H1 (cell line): Measurements from ENCODE around the gene KBTBD3. TPM values are rescaled to one million over a fixed set of nuclear protein-coding genes. Genes with fewer than 3 reads are reported as not detected.

Experiments
- CTCF ChIA-PET: fragments of 300-600 bp; sonication (Branson Sonifier 250); formaldehyde crosslinking; loops from one replicate; lab custom pipeline; 2021; ENCODE audit not compliant: partially characterized antibody; lab: Charles Lee
- POLR2A ChIA-PET: fragments of 300-600 bp; sonication (Branson Sonifier 250); formaldehyde crosslinking; loops from one replicate; lab custom pipeline; 2021; ENCODE audit warnings: inconsistent platforms; ENCODE audit not compliant: partially characterized antibody; lab: Charles Lee
- DNase-seq, 2 experiments: peaks; one replicate each; pipeline versions ENCODE4 v3.0.0 to v3.0.0-alpha.2; 2010 to 2022; ENCODE audit warnings: low spot score in 2 of 2, low read depth in 1 of 2, mixed read lengths in 1 of 2
- FAIRE-seq: peaks from 2 replicates; lab custom pipeline; 2011; peaks lifted over from hg19 to GRCh38; lab: Jason Lieb, UNC
- H2AFZ ChIP-seq: 2 replicates; pipeline ENCODE4 v1.8.1; 2012; ENCODE audit warnings: low read length, inconsistent platforms
- H2AK5ac ChIP-seq: 2 replicates; pipeline ENCODE4 v1.6.1; 2013; ENCODE audit warnings: low read depth, low read length
- H2BK120ac ChIP-seq: replicated peaks from 2 replicates; pipeline ENCODE3; 2013; ENCODE audit warnings: low read depth, low read length, inconsistent platforms
- H2BK12ac ChIP-seq: 2 replicates; pipeline ENCODE4 v1.6.1; 2013; ENCODE audit warnings: low read depth, low read length
- H2BK15ac ChIP-seq: 2 replicates; pipeline ENCODE4 v1.6.1; 2013; ENCODE audit warnings: low read length
- H2BK20ac ChIP-seq: 2 replicates; pipeline ENCODE4 v1.6.1; 2013; ENCODE audit warnings: low read length
- H2BK5ac ChIP-seq: 2 replicates; pipeline ENCODE4 v1.6.1; 2013; ENCODE audit warnings: low read depth, low read length
- H3K14ac ChIP-seq: 2 replicates; pipeline ENCODE4 v1.6.1; 2013; ENCODE audit warnings: inconsistent platforms; ENCODE audit not compliant: insufficient read length
- H3K18ac ChIP-seq: 2 replicates; pipeline ENCODE4 v1.6.1; 2013; ENCODE audit warnings: low read length; ENCODE audit errors: extremely low read depth
- H3K23ac ChIP-seq: 2 replicates; pipeline ENCODE4 v1.6.1; 2013; ENCODE audit warnings: inconsistent platforms; ENCODE audit not compliant: insufficient read length
- H3K23me2 ChIP-seq: 2 replicates; pipeline ENCODE4 v1.6.1; 2013; ENCODE audit warnings: low read depth, low read length
- H3K27ac ChIP-seq: 2 replicates; pipeline ENCODE4 v1.6.1; 2011; ENCODE audit warnings: low read depth, low read length, inconsistent platforms
- H3K27me3 ChIP-seq, 4 experiments: replicated peaks in 1 of 4; 1 replicate in 1 of 4; 2 replicates in 3 of 4; pipeline versions ENCODE4 v1.6.1 to v1.8.1; 2011 to 2013; ENCODE audit warnings: low read length in 3 of 4, mild to moderate bottlenecking in 3 of 4, inconsistent platforms in 2 of 4, mixed read lengths in 2 of 4, moderate library complexity in 1 of 4; ENCODE audit not compliant: control insufficient read depth in 3 of 4, insufficient read depth in 3 of 4; ENCODE audit errors: extremely low read depth in 1 of 4
- H3K36me3 ChIP-seq, 4 experiments: 2 replicates each; pipeline versions ENCODE4 v1.6.1 to v1.8.1; 2011 to 2013; ENCODE audit warnings: mild to moderate bottlenecking in 4 of 4, low read length in 3 of 4, moderate library complexity in 2 of 4, control low read depth in 1 of 4, inconsistent platforms in 1 of 4; ENCODE audit not compliant: insufficient read depth in 4 of 4, control insufficient read depth in 2 of 4
- H3K4ac ChIP-seq: replicated peaks from 2 replicates; pipeline ENCODE3; 2013; ENCODE audit warnings: low read length, low read depth, mixed read lengths, inconsistent platforms; ENCODE audit not compliant: insufficient read length
- H3K4me1 ChIP-seq, 4 experiments: replicated peaks in 1 of 4; 1 replicate in 1 of 4; 2 replicates in 3 of 4; pipeline versions ENCODE4 v1.6.1 to v1.8.1; 2011 to 2013; ENCODE audit warnings: low read length in 3 of 4, inconsistent platforms in 2 of 4, mixed read lengths in 1 of 4; ENCODE audit not compliant: insufficient read depth in 4 of 4, control insufficient read depth in 3 of 4
- H3K4me2 ChIP-seq, 2 experiments: 2 replicates each; pipeline versions ENCODE4 v1.6.1 to v1.8.1; 2011 to 2013; ENCODE audit warnings: low read depth in 2 of 2, low read length in 2 of 2, control low read depth in 1 of 2, inconsistent platforms in 1 of 2, mild to moderate bottlenecking in 1 of 2; ENCODE audit not compliant: insufficient read depth in 1 of 2
- H3K4me3 ChIP-seq, 4 experiments: fragments of 200-600, 300-600 bp in 1 of 4; sonication (generic), shearing (Covaris generic), sonication (Bioruptor Twin) in 1 of 4; 2 replicates each; pipeline versions ENCODE4 v1.5.1 to v1.8.1; 2011 to 2016; ENCODE audit warnings: low read length in 4 of 4, low read depth in 3 of 4, control low read depth in 2 of 4, inconsistent platforms in 2 of 4, mild to moderate bottlenecking in 2 of 4, mixed read lengths in 1 of 4, moderate library complexity in 1 of 4; ENCODE audit not compliant: insufficient read depth in 2 of 4; ENCODE audit errors: extremely low read depth in 1 of 4
- H3K56ac ChIP-seq: replicated peaks from 2 replicates; pipeline ENCODE3; 2013; ENCODE audit warnings: low read depth, mild to moderate bottlenecking, mixed read lengths, low read length, inconsistent platforms; ENCODE audit not compliant: insufficient read length
- H3K79me1 ChIP-seq: 2 replicates; pipeline ENCODE4 v1.6.1; 2013; ENCODE audit warnings: low read depth, low read length, control low read depth
- H3K79me2 ChIP-seq, 2 experiments: 2 replicates each; pipeline versions ENCODE4 v1.6.1 to v1.8.1; 2012 to 2013; ENCODE audit warnings: low read length in 2 of 2, mild to moderate bottlenecking in 2 of 2, inconsistent platforms in 1 of 2; ENCODE audit not compliant: insufficient read depth in 2 of 2, control insufficient read depth in 1 of 2
- H3K9ac ChIP-seq, 4 experiments: replicated peaks in 1 of 4; 1 replicate in 1 of 4; 2 replicates in 3 of 4; pipeline versions ENCODE4 v1.6.1 to v1.8.1; 2011 to 2013; ENCODE audit warnings: low read depth in 3 of 4, low read length in 3 of 4, control low read depth in 2 of 4, mild to moderate bottlenecking in 2 of 4, moderate library complexity in 2 of 4, inconsistent platforms in 1 of 4; ENCODE audit errors: extremely low read depth in 1 of 4
- H3K9me3 ChIP-seq, 2 experiments: 2 replicates each; pipeline versions ENCODE4 v1.6.1 to v1.8.1; 2012 to 2013; ENCODE audit warnings: mild to moderate bottlenecking in 2 of 2, moderate library complexity in 2 of 2, control low read depth in 1 of 2, inconsistent platforms in 1 of 2, low read depth in 1 of 2, low read length in 1 of 2, mixed read lengths in 1 of 2; ENCODE audit not compliant: insufficient read depth in 2 of 2
- H4K20me1 ChIP-seq, 2 experiments: replicated peaks in 1 of 2; 2 replicates each; pipeline versions ENCODE3 to v1.8.1; 2011 to 2013; ENCODE audit warnings: inconsistent platforms in 2 of 2, low read length in 2 of 2, mild to moderate bottlenecking in 1 of 2; ENCODE audit not compliant: insufficient read depth in 2 of 2, control insufficient read depth in 1 of 2
- H4K5ac ChIP-seq: 2 replicates; pipeline ENCODE4 v1.6.1; 2013; ENCODE audit warnings: low read length, low read depth, mixed read lengths, inconsistent platforms; ENCODE audit not compliant: insufficient read length
- H4K8ac ChIP-seq: 2 replicates; pipeline ENCODE4 v1.8.0; 2013; ENCODE audit warnings: mild to moderate bottlenecking, moderate library complexity, low read length, inconsistent platforms; ENCODE audit not compliant: insufficient read depth; ENCODE audit errors: extremely low read depth
- H4K91ac ChIP-seq: replicated peaks from 2 replicates; pipeline ENCODE3; 2013; ENCODE audit warnings: low read length, mixed read lengths, inconsistent platforms; ENCODE audit not compliant: insufficient read length
- CBX5 ChIP-seq: fragments of 300-800, 300-1000 bp; sonication (generic); IDR thresholded peaks from 2 replicates; pipeline ENCODE4 v1.7.1; 2016; ENCODE audit warnings: antibody characterized with exemption, low read length, low read depth
- CTBP2 ChIP-seq: IDR thresholded peaks from 2 replicates; pipeline ENCODE4 v1.7.0; 2011; ENCODE audit warnings: borderline replicate concordance, mild to moderate bottlenecking, moderate library complexity, mixed read lengths, low read length; ENCODE audit not compliant: insufficient read depth, insufficient read length
- CTCF ChIP-seq, 3 experiments: IDR thresholded peaks; 1 replicate in 2 of 3; 2 replicates in 1 of 3; pipeline versions ENCODE4 v1.5.1 to v1.6.1; 2011; ENCODE audit warnings: low read length in 3 of 3, mild to moderate bottlenecking in 3 of 3, inconsistent platforms in 2 of 3, low read depth in 1 of 3, moderate library complexity in 1 of 3; ENCODE audit not compliant: insufficient read depth in 1 of 3; ENCODE audit errors: control extremely low read depth in 1 of 3
- E2F6 ChIP-seq: IDR thresholded peaks from 2 replicates; pipeline ENCODE4 v1.6.1; 2012; ENCODE audit warnings: inconsistent platforms
- JUN ChIP-seq: IDR thresholded peaks from 2 replicates; pipeline ENCODE4 v1.6.1; 2011; ENCODE audit warnings: low read depth, mild to moderate bottlenecking, improper control_type of control experiment, low read length
- NRF1 ChIP-seq: IDR thresholded peaks from 2 replicates; pipeline ENCODE4 v1.6.1; 2011; ENCODE audit warnings: mild to moderate bottlenecking, low read depth, low read length, improper control_type of control experiment
- TAF7 ChIP-seq: optimal IDR thresholded peaks from 2 replicates; pipeline ENCODE3; 2011; ENCODE audit warnings: low read depth, mild to moderate bottlenecking, inconsistent platforms, low read length, moderate library complexity, borderline replicate concordance
- TEAD4 ChIP-seq: IDR thresholded peaks from 2 replicates; pipeline ENCODE4 v1.6.1; 2012; ENCODE audit warnings: low read depth, low read length, inconsistent platforms, mixed read lengths
- WGBS, 2 experiments: shearing (Covaris generic) in 1 of 2; methylation state at CpG; one replicate each; pipeline versions ENCODE4 v1.1.6 to v1.1.7; 2013 to 2015; ENCODE audit warnings: low lambda C conversion rate in 2 of 2, mixed read lengths in 2 of 2, inconsistent platforms in 1 of 2, low coverage in 1 of 2, missing lambda C conversion rate in 1 of 2; ENCODE audit not compliant: insufficient replicate concordance in 2 of 2, insufficient coverage in 1 of 2, insufficient read length in 1 of 2; ENCODE audit errors: extremely low coverage in 1 of 2, missing lambda C conversion rate in 1 of 2; 5-methylcytosine and 5-hydroxymethylcytosine counted together
- polyA plus RNA-seq, 7 experiments: library from polyadenylated mRNA; depleted of rRNA in 3 of 7; stranded (reverse) in 5 of 7; unstranded in 2 of 7; fragments of >200 nt in 5 of 7; fragments of 200-250 nt in 2 of 7; gene quantifications; 1 replicate in 5 of 7; 2 replicates in 1 of 7; 4 replicates in 1 of 7; pipeline versions ENCODE4 v1.2.1 to v1.2.3, GENCODE V29; 2011 to 2013; ENCODE audit warnings: missing spikeins in 2 of 7, mixed read lengths in 2 of 7
- total RNA-seq: library from RNA; stranded (reverse); fragmentation: NEBNext Ultra II Directional; extraction: Animal tissue kit (Norgen Biotek cat#: 25700); gene quantifications from 2 replicates; pipeline ENCODE4 v1.2.1, GENCODE V29; 2021
- TF ChIP-seq, protein P1 (sequence below): IDR thresholded peaks from 2 replicates; pipeline ENCODE4 v1.6.1; 2012; ENCODE audit warnings: inconsistent platforms

KBTBD3 gene
- total and polyA plus RNA-seq, 2 of the 8 experiments (the other 6 are each of a cell fraction or from before 2014, with no cell fraction given): 1.2 to 6.1 TPM

DNA sequence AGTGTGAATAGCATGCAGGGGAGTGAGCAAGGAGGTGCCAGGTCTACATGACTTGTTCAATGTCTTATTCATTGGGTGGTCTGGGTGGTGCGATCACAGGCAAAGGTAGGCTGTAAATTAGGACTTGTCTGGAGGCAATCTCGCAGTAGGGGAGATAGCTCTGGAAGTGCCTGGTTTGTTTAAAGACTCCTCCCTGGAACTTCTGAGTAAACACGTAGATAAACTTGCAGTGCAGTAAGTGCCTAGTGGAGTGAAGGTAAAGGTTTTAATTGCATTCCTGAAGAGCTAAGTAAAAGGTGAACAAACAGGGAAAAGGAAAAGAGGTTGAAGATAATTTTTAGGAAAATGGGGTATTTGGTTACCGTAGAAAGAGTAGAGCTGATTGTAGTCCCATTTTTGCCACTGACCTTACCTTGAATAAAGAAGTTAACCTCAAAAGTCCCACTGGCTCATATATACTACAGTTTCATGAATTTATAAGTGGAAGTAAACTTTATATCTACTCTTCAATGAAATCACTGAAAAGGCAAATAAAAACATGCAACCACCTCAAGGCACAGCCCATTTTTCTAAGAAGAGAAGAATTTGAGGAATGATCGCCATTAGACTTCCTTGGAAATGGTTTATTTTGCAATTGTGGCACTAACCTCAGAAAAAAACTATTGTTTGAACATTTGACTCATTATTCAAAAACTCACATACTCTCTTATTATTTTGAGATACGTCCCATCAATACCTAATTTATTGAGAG is 44.6 kb upstream of the KBTBD3 start:
- H4K91ac ChIP-seq: no peak overlapping the region
- no peak overlapping the region for H4K8ac ChIP-seq
- H4K20me1 ChIP-seq: no peaks in the 10 kb centered on the region
- H3K14ac ChIP-seq: no peak overlapping the region
- no peaks in the 10 kb centered on the region for H3K4me1 ChIP-seq
- H4K5ac ChIP-seq: no peak overlapping the region
- H2AK5ac ChIP-seq: no peak overlapping the region
- no peak overlapping the region for H3K4me2 ChIP-seq
- H3K18ac ChIP-seq: no peak overlapping the region
- POLR2A ChIA-PET: no interaction called here
- FAIRE-seq (no peak), DNase-seq (no peak)
- no peaks in the 10 kb centered on the region for H3K79me1 ChIP-seq
- H3K23ac ChIP-seq: no peak overlapping the region
- no peak overlapping the region for H3K56ac ChIP-seq
- no peaks in the 10 kb centered on the region; a peak in 1 of 7 replicates for H3K27me3 ChIP-seq
- no peak overlapping the region for H2BK15ac ChIP-seq
- no peaks in the 10 kb centered on the region; the same call in 1 of the 2 replicates for H3K23me2 ChIP-seq
- H3K27ac ChIP-seq: no peak overlapping the region
- H3K9ac ChIP-seq: no peak overlapping the region
- 92 to 100% methylated on average over 1 to 6 of the region's 6 CpGs for WGBS, 2 experiments
- H2BK120ac ChIP-seq: no peak overlapping the region
- H3K4ac ChIP-seq: no peak overlapping the region
- H3K9me3 ChIP-seq: no peaks in the 10 kb centered on the region
- CTCF ChIA-PET: interaction anchor here (1.0 kb wide), 1 partner anchor 12 kb away, joined by 3 read pairs; no protein-coding TSS in a partner anchor
- H3K36me3 ChIP-seq: no peaks in the 10 kb centered on the region
- H2BK5ac ChIP-seq: no peak overlapping the region
- H3K4me3 ChIP-seq: no peak overlapping the region
- no peak overlapping the region for H2BK12ac ChIP-seq
- no peaks in the 10 kb centered on the region for H3K79me2 ChIP-seq
- no peak overlapping the region for H2AFZ ChIP-seq
- H2BK20ac ChIP-seq: no peak overlapping the region
- TF ChIP-seq TEAD4: no peak
- TF ChIP-seq CTBP2: no peak
- TF ChIP-seq TAF7: no peak
- TF ChIP-seq CBX5: no peak
- no peak for TF ChIP-seq E2F6
- TF ChIP-seq, protein P1, sequence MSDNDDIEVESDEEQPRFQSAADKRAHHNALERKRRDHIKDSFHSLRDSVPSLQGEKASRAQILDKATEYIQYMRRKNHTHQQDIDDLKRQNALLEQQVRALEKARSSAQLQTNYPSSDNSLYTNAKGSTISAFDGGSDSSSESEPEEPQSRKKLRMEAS: no peak
- TF ChIP-seq JUN: no peak
- no peak for TF ChIP-seq NRF1
- TF ChIP-seq CTCF (IDR thresholded peaks at IDR 0.05; ENCODE audit: control extremely low read depth in 1 of 3, insufficient read depth in 1 of 3, low read depth in 1 of 3, low read length in 3 of 3): no peak
